OCI-LY1 (cell line): ENCODE data around the gene MLLT6.
A peak's percentile ranks its signal among the peaks of the same experiment; 100 is the strongest.

Experiments used
- H2AFZ ChIP-seq: fragments of 200-600 bp; sonication (generic), shearing (Covaris generic); 2 replicates; pipeline ENCODE4 v1.6.0; 2014; ENCODE audit warnings: antibody characterized with exemption, mild to moderate bottlenecking, low read length
- H3F3A ChIP-seq: fragments of 200-600 bp; sonication (generic), shearing (Covaris generic); 2 replicates; pipeline ENCODE4 v1.6.0; 2014; ENCODE audit warnings: mild to moderate bottlenecking, antibody characterized with exemption, low read length, moderate library complexity; ENCODE audit not compliant: insufficient read depth
- H3K27ac ChIP-seq: fragments of 200-600 bp; sonication (generic); 2 replicates; pipeline ENCODE4 v1.5.1; 2014; ENCODE audit warnings: low read length, mixed run types, mild to moderate bottlenecking, low read depth; ENCODE audit not compliant: poor library complexity, severe bottlenecking
- H3K27me3 ChIP-seq: fragments of 200-600 bp; sonication (generic); 2 replicates; pipeline ENCODE4 v1.6.0; 2014; ENCODE audit warnings: antibody characterized with exemption, mild to moderate bottlenecking, low read length, moderate library complexity; ENCODE audit not compliant: insufficient read depth
- H3K36me3 ChIP-seq: fragments of 200-600 bp; sonication (generic); 2 replicates; pipeline ENCODE4 v1.6.1; 2014; ENCODE audit warnings: mild to moderate bottlenecking, antibody characterized with exemption, low read length, moderate library complexity, mixed read lengths; ENCODE audit not compliant: insufficient read depth
- H3K4me1 ChIP-seq: fragments of 200-600 bp; sonication (generic); 2 replicates; pipeline ENCODE4 v1.5.1; 2014; ENCODE audit warnings: mild to moderate bottlenecking, low read length, moderate library complexity; ENCODE audit not compliant: insufficient read depth, severe bottlenecking
- H3K4me2 ChIP-seq: fragments of 200-600 bp; sonication (generic), shearing (Covaris generic); 2 replicates; pipeline ENCODE4 v1.6.1; 2014; ENCODE audit warnings: low read length
- H3K4me3 ChIP-seq: fragments of 200-600 bp; sonication (generic); 2 replicates; pipeline ENCODE4 v1.5.1; 2014; ENCODE audit warnings: low read length, low read depth, mild to moderate bottlenecking, mixed read lengths; ENCODE audit not compliant: poor library complexity, severe bottlenecking
- H3K79me2 ChIP-seq: fragments of 200-600 bp; shearing (Covaris generic); 2 replicates; pipeline ENCODE4 v1.6.1; 2016; ENCODE audit warnings: mixed run types, low read length, mixed read lengths; ENCODE audit not compliant: insufficient read depth
- H3K9ac ChIP-seq: fragments of 200-600 bp; sonication (generic), shearing (Covaris generic); 2 replicates; pipeline ENCODE4 v1.6.1; 2014; ENCODE audit warnings: mild to moderate bottlenecking, low read length, mixed read lengths
- H3K9me2 ChIP-seq: fragments of 200-600 bp; sonication (generic), shearing (Covaris generic); 2 replicates; pipeline ENCODE4 v1.6.1; 2014; ENCODE audit warnings: low read depth, mild to moderate bottlenecking, low read length, mixed read lengths
- H3K9me3 ChIP-seq: fragments of 200-600 bp; shearing (Covaris generic); 2 replicates; pipeline ENCODE4 v1.6.1; 2014; ENCODE audit warnings: low read length, mixed read lengths
- H4K20me1 ChIP-seq: fragments of 200-600 bp; sonication (generic), shearing (Covaris generic); 2 replicates; pipeline ENCODE4 v1.6.0; 2016; ENCODE audit warnings: mild to moderate bottlenecking, low read length; ENCODE audit not compliant: insufficient read depth
- CTCF ChIP-seq: fragments of 200-600 bp; sonication (generic), shearing (Covaris generic); IDR thresholded peaks from 2 replicates; pipeline ENCODE4 v1.5.1; 2017; ENCODE audit warnings: mild to moderate bottlenecking, antibody characterized with exemption, low read length, moderate library complexity, mixed read lengths
- EZH2 ChIP-seq: fragments of 200-600 bp; sonication (generic), shearing (Covaris generic); IDR thresholded peaks from 2 replicates; pipeline ENCODE4 v1.8.0; 2017; ENCODE audit warnings: borderline replicate concordance, mixed run types, mild to moderate bottlenecking, antibody characterized with exemption, low read length, moderate library complexity, mixed read lengths

The MLLT6 gene

GRCh38 chr17:38751144-38751807, 46.2 kb downstream of the MLLT6 start:
- no peaks in the 10 kb centered on the region for H3K9me2 ChIP-seq
- no peak overlapping the region for H3K27ac ChIP-seq
- H4K20me1 ChIP-seq: no peaks in the 10 kb centered on the region
- H3F3A ChIP-seq: 0 out of 2 replicates have a peak, but pooled peaks cover 4% of the 10 kb centered on the region
- no peak for TF ChIP-seq EZH2
- TF ChIP-seq CTCF: no peak
- H3K9me3 ChIP-seq: no peaks in the 10 kb centered on the region
- peaks cover 5% of the 10 kb centered on the region; the same call in 1 of the 2 replicates for H3K27me3 ChIP-seq
- peaks cover 10% of the 10 kb centered on the region for H3K79me2 ChIP-seq
- peak overlapping the region; percentile 91 for H3K4me3 ChIP-seq
- peak overlapping the region; percentile 87 for H3K4me2 ChIP-seq
- peaks cover 46% of the 10 kb centered on the region for H3K4me1 ChIP-seq
- peak overlapping the region; percentile 46 for H3K9ac ChIP-seq
- H2AFZ ChIP-seq: no peak overlapping the region
- H3K36me3 ChIP-seq: peaks cover 24% of the 10 kb centered on the region

- Histone ChIP-seq H3K79me2 (peaks cover 10% of the 10 kb centered on the region), H3K27me3 (peaks cover 5% of the 10 kb centered on the region; the same call in 1 of the 2 replicates), H3K9ac (peak overlapping the region; percentile 90), H3K4me3 (peak overlapping the region; percentile 91), H3K36me3 (peaks cover 29% of the 10 kb centered on the region), H3F3A (0 out of 2 replicates have a peak, but pooled peaks cover 4% of the 10 kb centered on the region), H3K27ac (peak overlapping the region; percentile 68), H3K4me2 (peak overlapping the region; percentile 87), H3K9me3 (no peaks in the 10 kb centered on the region), H3K4me1 (peaks cover 40% of the 10 kb centered on the region), H4K20me1 (no peaks in the 10 kb centered on the region), H2AFZ (peak overlapping the region; percentile 77), H3K9me2 (no peaks in the 10 kb centered on the region)
- TF ChIP-seq EZH2: no peak
- no peak for TF ChIP-seq CTCF
Measured at GRCh38 chr17:38751808-38752307, 46.8 kb downstream of the MLLT6 start.

GRCh38 chr17:38752308-38753070, 47.4 kb downstream of the MLLT6 start, which contains the start of gene PSMB3:
Gene PSMB3 (plus strand): TSS chr17:38752741. CDS start chr17:38752827, 86 bp downstream.
- Histone ChIP-seq H3K9me3 (no peaks in the 10 kb centered on the region), H3K4me1 (peaks cover 36% of the 10 kb centered on the region), H3K9me2 (no peaks in the 10 kb centered on the region), H3K27ac (peak within 1 kb of the TSS; percentile 68), H3F3A (0 out of 2 replicates have a peak, but pooled peaks cover 4% of the 10 kb centered on the region), H3K4me3 (peak within 1 kb of the TSS; percentile 91), H3K79me2 (peaks cover 10% of the 10 kb centered on the region), H4K20me1 (no peaks in the 10 kb centered on the region), H3K4me2 (peak within 1 kb of the TSS; percentile 90), H3K27me3 (peaks cover 5% of the 10 kb centered on the region; the same call in 1 of the 2 replicates), H3K9ac (peak within 1 kb of the TSS; percentile 90), H2AFZ (peak within 1 kb of the TSS; percentile 77), H3K36me3 (peaks cover 36% of the 10 kb centered on the region)
- TF ChIP-seq EZH2 (no peak), CTCF (no peak)
